Endothelial cell of umbilical vein (primary cell): ENCODE data around the gene DOP1A. TPM values are rescaled to one million over a fixed set of nuclear protein-coding genes. Genes with fewer than 3 reads are reported as not detected.

ENCODE experiments used
- BruUV-seq: library from RNA; stranded (reverse); fragments of 400-500 nt; replicated peaks from 2 replicates; lab custom pipeline; 2021; lab: Mats Ljungman, UMichigan
- CTCF ChIA-PET: fragments of 300-600, 350-600 bp; sonication (Branson Sonifier 250); formaldehyde crosslinking; loops from one replicate; lab custom pipeline; 2021; ENCODE audit warnings: antibody characterized with exemption, inconsistent platforms; lab: Charles Lee
- POLR2A ChIA-PET: fragments of 300-600, 350-600 bp; sonication (Branson Sonifier 250); formaldehyde crosslinking; loops from one replicate; lab custom pipeline; 2021; ENCODE audit warnings: antibody characterized with exemption, inconsistent platforms; lab: Charles Lee
- DNase-seq: peaks from one replicate; pipeline ENCODE4 v3.0.0-alpha.2; 2011; ENCODE audit warnings: low read depth, low spot score
- FAIRE-seq: peaks from 2 replicates; lab custom pipeline; 2011; peaks lifted over from hg19 to GRCh38; lab: Jason Lieb, UNC
- H2AFZ ChIP-seq: 2 replicates; pipeline ENCODE4 v1.6.0; 2012; ENCODE audit warnings: low read depth, low read length, control low read depth, inconsistent platforms
- H3K27ac ChIP-seq: 2 replicates; pipeline ENCODE4 v1.5.1; 2011; ENCODE audit warnings: low read depth, mild to moderate bottlenecking, control low read depth, low read length, moderate library complexity; ENCODE audit not compliant: insufficient read depth
- H3K27me3 ChIP-seq, 2 experiments: 2 replicates each; pipeline versions ENCODE4 v1.6.0 to v1.6.1; 2011; ENCODE audit warnings: low read length in 2 of 2, mixed read lengths in 1 of 2; ENCODE audit not compliant: control insufficient read depth in 2 of 2, insufficient read depth in 2 of 2
- H3K36me3 ChIP-seq, 2 experiments: 2 replicates in 1 of 2; 3 replicates in 1 of 2; pipeline ENCODE4 v1.5.1; 2011; ENCODE audit warnings: low read length in 2 of 2, mild to moderate bottlenecking in 1 of 2, moderate library complexity in 1 of 2; ENCODE audit not compliant: control insufficient read depth in 2 of 2, insufficient read depth in 2 of 2; ENCODE audit errors: extremely low read depth in 1 of 2
- H3K4me1 ChIP-seq: 3 replicates; pipeline ENCODE4 v1.5.1; 2011; ENCODE audit warnings: mild to moderate bottlenecking, low read length; ENCODE audit not compliant: control insufficient read depth, insufficient read depth; ENCODE audit errors: extremely low read depth
- H3K4me2 ChIP-seq: 2 replicates; pipeline ENCODE4 v1.6.1; 2011; ENCODE audit warnings: low read length, control low read depth, mixed read lengths; ENCODE audit not compliant: insufficient read depth
- H3K4me3 ChIP-seq, 3 experiments: fragments of 200-600 bp in 1 of 3; sonication (generic), shearing (Covaris generic) in 1 of 3; replicated peaks in 1 of 3; 2 replicates each; pipeline ENCODE4 v1.5.1; 2011 to 2016; ENCODE audit warnings: control low read depth in 3 of 3, low read length in 3 of 3, mild to moderate bottlenecking in 2 of 3, inconsistent platforms in 1 of 3, low read depth in 1 of 3, moderate library complexity in 1 of 3; ENCODE audit not compliant: insufficient read depth in 1 of 3
- H3K79me2 ChIP-seq: 2 replicates; pipeline ENCODE4 v1.6.0; 2012; ENCODE audit warnings: low read length, inconsistent platforms; ENCODE audit not compliant: control insufficient read depth, insufficient read depth
- H3K9ac ChIP-seq: replicated peaks from 2 replicates; pipeline ENCODE3; 2011; ENCODE audit warnings: low read length, control low read depth; ENCODE audit not compliant: insufficient read depth; ENCODE audit errors: extremely low read depth
- H3K9me1 ChIP-seq: replicated peaks from 3 replicates; pipeline ENCODE4 v1.6.0; 2011; ENCODE audit warnings: mild to moderate bottlenecking, low read length; ENCODE audit not compliant: control insufficient read depth, insufficient read depth; ENCODE audit errors: extremely low read depth
- H3K9me3 ChIP-seq: replicated peaks from 2 replicates; pipeline ENCODE4 v1.5.1; 2012; ENCODE audit warnings: low read length, inconsistent platforms; ENCODE audit not compliant: control insufficient read depth, insufficient read depth
- H4K20me1 ChIP-seq: replicated peaks from 2 replicates; pipeline ENCODE3; 2011; ENCODE audit warnings: mild to moderate bottlenecking, low read length; ENCODE audit not compliant: control insufficient read depth, insufficient read depth; ENCODE audit errors: extremely low read depth
- CTCF ChIP-seq, 2 donors: IDR thresholded peaks; 1 replicate in 1 of 2; 2 replicates in 1 of 2; pipeline ENCODE4 v1.5.1; 2011; ENCODE audit warnings: low read length in 2 of 2, mild to moderate bottlenecking in 2 of 2, moderate library complexity in 2 of 2, control low read depth in 1 of 2, inconsistent platforms in 1 of 2, low read depth in 1 of 2; ENCODE audit not compliant: insufficient read depth in 1 of 2; ENCODE audit errors: extremely low read depth in 1 of 2
- EZH2 ChIP-seq: IDR thresholded peaks from 2 replicates; pipeline ENCODE4 v1.6.1; 2012; ENCODE audit warnings: borderline replicate concordance, low read depth, mild to moderate bottlenecking, moderate library complexity, low read length, inconsistent platforms; ENCODE audit not compliant: severe bottlenecking
- FOS ChIP-seq: IDR thresholded peaks from 2 replicates; pipeline ENCODE4 v1.6.1; 2011; ENCODE audit warnings: mild to moderate bottlenecking, low read length, moderate library complexity, borderline replicate concordance; ENCODE audit not compliant: insufficient read depth
- GATA2 ChIP-seq: IDR thresholded peaks from 2 replicates; pipeline ENCODE4 v1.7.0; 2011; ENCODE audit warnings: low read depth, mild to moderate bottlenecking, moderate library complexity, mixed read lengths, low read length; ENCODE audit not compliant: insufficient read length, insufficient read depth
- JUN ChIP-seq: IDR thresholded peaks from 2 replicates; pipeline ENCODE4 v1.6.1; 2011; ENCODE audit warnings: borderline replicate concordance, low read depth; ENCODE audit not compliant: insufficient read length, insufficient read depth
- MAX ChIP-seq: IDR thresholded peaks from 2 replicates; pipeline ENCODE4 v1.6.1; 2011; ENCODE audit not compliant: insufficient read depth, insufficient read length
- MYC ChIP-seq: IDR thresholded peaks from one replicate; pipeline ENCODE4 v1.6.1; 2011; ENCODE audit warnings: mild to moderate bottlenecking, low read depth, low read length
- POLR2A ChIP-seq: IDR thresholded peaks from 2 replicates; pipeline ENCODE4 v1.6.1; 2012; ENCODE audit warnings: low read depth, mild to moderate bottlenecking, control low read depth, low read length
- POLR2AphosphoS5 ChIP-seq: IDR thresholded peaks from 2 replicates; pipeline ENCODE4 v1.6.1; 2012; ENCODE audit warnings: low read depth, mild to moderate bottlenecking, control low read depth, low read length, moderate library complexity; ENCODE audit not compliant: insufficient read depth
- dilution Hi-C: fragments of 300-500 bp; cut with MboI; formaldehyde crosslinking; loops from one replicate; pipeline ENCODE4 v1.15.0; 2019; ENCODE audit warnings: low sequenced_read_pairs; ENCODE audit not compliant: extremely low pct_ligation_motif_present
- intact Hi-C: fragments of 100-400 bp; cut with micrococcal nuclease; formaldehyde crosslinking; loops from one replicate; pipeline ENCODE4 v1.10.0; 2022
- polyA plus RNA-seq, 4 experiments: library from polyadenylated mRNA; depleted of rRNA in 3 of 4; stranded (reverse) in 3 of 4; unstranded in 1 of 4; fragments of >200 nt; gene quantifications; 2 replicates each; pipeline versions ENCODE4 v1.2.1 to v1.2.3, GENCODE V29; 2011 to 2012; ENCODE audit warnings: missing spikeins in 1 of 4
- total RNA-seq: library from RNA; stranded (reverse); gene quantifications from 2 replicates; pipeline ENCODE4 v1.2.3, GENCODE V29; 2021

The DOP1A gene
- total and polyA plus RNA-seq, 2 donors (not counting 3 experiments of a cell fraction or from before 2014, with no cell fraction given), result 6.3 to 12.3 TPM

- CTCF ChIA-PET, result interaction anchor here (0.9 to 1.3 kb wide), 2 partner anchors 55 to 93 kb away, joined by 5 to 6 read pairs; partner anchors contain the start of gene DOP1A
- Histone ChIP-seq H3K4me1 (no peaks in the 10 kb centered on the region), H4K20me1 (no peaks in the 10 kb centered on the region), H3K36me3 (peaks cover 0 to 3% of the 10 kb centered on the region in 2 experiments), H3K9me3 (no peaks in the 10 kb centered on the region), H3K4me3 (no peak overlapping the region), H3K4me2 (no peak overlapping the region), H3K9ac (no peak overlapping the region), H3K79me2 (no peaks in the 10 kb centered on the region), H3K9me1 (no peaks in the 10 kb centered on the region), H3K27me3 (no peaks in the 10 kb centered on the region), H3K27ac (no peak overlapping the region), H2AFZ (no peak overlapping the region)
- FAIRE-seq, result no peak
- TF ChIP-seq FOS, result no peak
- TF ChIP-seq MYC, result no peak
- TF ChIP-seq POLR2AphosphoS5, result no peak
- TF ChIP-seq GATA2, result no peak
- no peak for TF ChIP-seq POLR2A
- BruUV-seq, result no TSS peak
- dilution Hi-C loops (no loop called here), intact Hi-C loops (no loop called here)
- no peak for DNase-seq
- POLR2A ChIA-PET, result no interaction called here
Measured at GRCh38 chr6:83160167-83160566, 92.7 kb downstream of the DOP1A start.

GRCh38 chr6:83167726-83168278 is 100.3 kb downstream of the DOP1A start:
- FAIRE-seq, result no peak
- no peaks in the 10 kb centered on the region for H3K9me3 ChIP-seq
- no peaks in the 10 kb centered on the region for H3K27me3 ChIP-seq
- no peaks in the 10 kb centered on the region for H4K20me1 ChIP-seq
- ChIA-PET CTCF (interaction anchor here (3.3 to 4.0 kb wide), 2 partner anchors 48 to 100 kb away, joined by 7 to 18 read pairs; partner anchors contain the start of gene DOP1A), POLR2A (no interaction called here)
- H3K9ac ChIP-seq, result no peak overlapping the region
- no peaks in the 10 kb centered on the region for H3K79me2 ChIP-seq
- H3K9me1 ChIP-seq, result no peaks in the 10 kb centered on the region
- H3K36me3 ChIP-seq, result peaks cover 19 to 39% of the 10 kb centered on the region in 2 experiments
- H3K4me3 ChIP-seq, result no peak overlapping the region
- no peak overlapping the region for H2AFZ ChIP-seq
- no peak for TF ChIP-seq POLR2AphosphoS5
- TF ChIP-seq FOS, result no peak
- TF ChIP-seq GATA2, result no peak
- TF ChIP-seq EZH2, result no peak
- no peak for TF ChIP-seq MYC
- TF ChIP-seq POLR2A, result no peak
- no peak for TF ChIP-seq MAX
- TF ChIP-seq JUN, result no peak
- TF ChIP-seq CTCF (IDR thresholded peaks at IDR 0.05; ENCODE audit: extremely low read depth in 1 of 2, insufficient read depth in 1 of 2, low read depth in 1 of 2, low read length in 2 of 2), result no peak
- H3K4me2 ChIP-seq, result no peak overlapping the region
- DNase-seq, result no peak
- no peaks in the 10 kb centered on the region for H3K4me1 ChIP-seq
- intact Hi-C loops, result loop anchor here (2.0 kb wide), 2 partner anchors 15 to 47 kb away; no protein-coding TSS in a partner anchor
- dilution Hi-C loops, result no loop called here
- no TSS peak for BruUV-seq
- no peak overlapping the region for H3K27ac ChIP-seq
